Left ventricle myocardium superior (tissue), 1 donor: ENCODE results near the gene CLASP1. TPM values are rescaled to one million over a fixed set of nuclear protein-coding genes. Genes with fewer than 3 reads are reported as not detected.

ENCODE experiments used
- ATAC-seq: fragments of 200-7000 bp; cut with Tn5 transposase; one replicate; pipeline ENCODE4 v1.9.1; 2020; ENCODE audit warnings: mild to moderate bottlenecking, moderate library complexity
- DNase-seq: peaks from one replicate; pipeline ENCODE4 v3.0.0-alpha.2; 2020
- intact Hi-C: fragments of 100-400 bp; cut with micrococcal nuclease; formaldehyde crosslinking; loops from one replicate; pipeline ENCODE4 v1.11.0; 2022
- total RNA-seq: library from RNA; stranded (reverse); fragmentation: NEBNext Ultra II Directional; extraction: Animal tissue kit (Norgen Biotek cat#: 25700); gene quantifications from one replicate; pipeline ENCODE4 v1.2.1, GENCODE V29; 2021
- donor health status: DM: no; HTN: yes; CAD: no; lungs with severe emphysema.

The CLASP1 gene
- total RNA-seq, 1 donor from 2014 or later = 66.5 TPM

- intact Hi-C loops = no loop called here
- no peak for DNase-seq
- no peak for ATAC-seq
Measured at GRCh38 chr2:121420486-121420885, 228.8 kb downstream of the CLASP1 start.

- ATAC-seq = no peak
- DNase-seq = no peak
- intact Hi-C loops = no loop called here
Measured at GRCh38 chr2:121419081-121419699, 230.1 kb downstream of the CLASP1 start.

GRCh38 chr2:121418494-121419058 lies 230.7 kb downstream of the CLASP1 start:
- no peak for ATAC-seq
- no peak for DNase-seq
- intact Hi-C loops = no loop called here

GRCh38 chr2:121417826-121418225 lies 231.4 kb downstream of the CLASP1 start:
- intact Hi-C loops = no loop called here
- no peak for DNase-seq
- ATAC-seq = no peak

- no peak for DNase-seq
- ATAC-seq = no peak
- intact Hi-C loops = no loop called here
Measured at GRCh38 chr2:121415727-121416126, 233.5 kb downstream of the CLASP1 start.

GRCh38 chr2:121412349-121412748 lies 236.9 kb downstream of the CLASP1 start:
- no peak for ATAC-seq
- DNase-seq = no peak
- intact Hi-C loops = no loop called here

GRCh38 chr2:121409966-121410365 lies 239.3 kb downstream of the CLASP1 start:
- intact Hi-C loops = loop anchor here (10.0 kb wide), 1 partner anchor 305 kb away; no protein-coding TSS in a partner anchor
- ATAC-seq = no peak
- no peak for DNase-seq

- intact Hi-C loops = loop anchor here (10.0 kb wide), 1 partner anchor 305 kb away; no protein-coding TSS in a partner anchor
Measured at GRCh38 chr2:121409388-121409787, 239.9 kb downstream of the CLASP1 start.

GRCh38 chr2:121408641-121409040 lies 240.6 kb downstream of the CLASP1 start:
- DNase-seq = no peak
- intact Hi-C loops = loop anchor here (10.0 kb wide), 1 partner anchor 306 kb away; no protein-coding TSS in a partner anchor
- ATAC-seq = no peak

More at GRCh38 chr2:121409388-121409787, 239.9 kb downstream of the CLASP1 start:
- DNase-seq (no peak), ATAC-seq (no peak)

GRCh38 chr2:121405233-121405632 lies 244.0 kb downstream of the CLASP1 start:
- DNase-seq (no peak), ATAC-seq (no peak)
- intact Hi-C loops = loop anchor here (10.0 kb wide), 1 partner anchor 310 kb away; no protein-coding TSS in a partner anchor

GRCh38 chr2:121400201-121400600 lies 249.1 kb downstream of the CLASP1 start:
- intact Hi-C loops = loop anchor here (10.0 kb wide), 1 partner anchor 315 kb away; no protein-coding TSS in a partner anchor
- DNase-seq = no peak
- no peak for ATAC-seq

GRCh38 chr2:121398853-121399252 lies 250.4 kb downstream of the CLASP1 start:
- DNase-seq (no peak), ATAC-seq (no peak)
- intact Hi-C loops = no loop called here

GRCh38 chr2:121390082-121390692 lies 259.1 kb downstream of the CLASP1 start:
- DNase-seq (no peak), ATAC-seq (peak; percentile 33)
- intact Hi-C loops = no loop called here

GRCh38 chr2:121388371-121388770 lies 260.9 kb downstream of the CLASP1 start:
- ATAC-seq (no peak), DNase-seq (no peak)
- intact Hi-C loops = no loop called here

GRCh38 chr2:121387591-121388325 lies 261.5 kb downstream of the CLASP1 start:
- ATAC-seq = no peak
- intact Hi-C loops = no loop called here

GRCh38 chr2:121386707-121387106 lies 262.6 kb downstream of the CLASP1 start:
- ATAC-seq = peak; percentile 17
- intact Hi-C loops = no loop called here

More at GRCh38 chr2:121387591-121388325, 261.5 kb downstream of the CLASP1 start:
- no peak for DNase-seq

GRCh38 chr2:121386102-121386501 lies 263.2 kb downstream of the CLASP1 start:
- ATAC-seq = peak; percentile 24
- intact Hi-C loops = no loop called here

More at GRCh38 chr2:121386707-121387106, 262.6 kb downstream of the CLASP1 start:
- DNase-seq = no peak

GRCh38 chr2:121382744-121383143 lies 266.5 kb downstream of the CLASP1 start:
- DNase-seq (no peak), ATAC-seq (no peak)
- intact Hi-C loops = no loop called here

More at GRCh38 chr2:121386102-121386501, 263.2 kb downstream of the CLASP1 start:
- no peak for DNase-seq

GRCh38 chr2:121377646-121378045 lies 271.6 kb downstream of the CLASP1 start:
- no peak for ATAC-seq
- intact Hi-C loops = no loop called here

More at GRCh38 chr2:121377646-121378045, 271.6 kb downstream of the CLASP1 start:
- no peak for DNase-seq
